GM21515 (cell line): Measurements from ENCODE around the gene GOLGA8H.
"Not testable (repeated sequence)": the region's sequence is repeated elsewhere in the genome, so short reads cannot be mapped to it uniquely, and the experiment has no call there.

Experiments
- ATAC-seq: cut with Tn5 transposase; IDR thresholded peaks from one replicate; pipeline ENCODE4 v1.9.1; 2021; ENCODE audit not compliant: unreplicated experiment

The GOLGA8H gene, protein sequence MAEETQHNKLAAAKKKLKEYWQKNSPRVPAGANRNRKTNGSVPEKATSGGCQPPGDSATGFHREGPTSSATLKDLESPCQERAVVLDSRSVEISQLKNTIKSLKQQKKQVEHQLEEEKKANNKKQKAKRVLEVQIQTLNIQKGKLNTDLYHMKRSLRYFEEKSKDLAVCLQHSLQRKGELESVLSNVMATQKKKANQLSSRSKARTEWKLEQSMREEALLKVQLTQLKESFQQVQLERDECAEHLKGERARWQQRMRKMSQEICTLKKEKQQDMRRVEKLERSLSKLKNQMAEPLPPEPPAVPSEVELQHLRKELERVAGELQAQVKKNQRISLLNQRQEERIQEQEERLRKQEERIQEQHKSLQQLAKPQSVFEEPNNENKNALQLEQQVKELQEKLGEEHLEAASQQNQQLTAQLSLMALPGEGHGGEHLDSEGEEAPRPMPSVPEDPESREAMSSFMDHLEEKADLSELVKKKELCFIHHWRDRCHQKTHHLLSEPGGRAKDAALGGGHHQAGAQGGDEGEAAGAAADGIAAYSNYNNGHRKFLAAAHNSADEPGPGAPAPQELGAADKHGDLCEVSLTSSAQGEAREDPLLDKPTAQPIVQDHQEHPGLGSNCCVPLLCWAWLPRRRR

DNA sequence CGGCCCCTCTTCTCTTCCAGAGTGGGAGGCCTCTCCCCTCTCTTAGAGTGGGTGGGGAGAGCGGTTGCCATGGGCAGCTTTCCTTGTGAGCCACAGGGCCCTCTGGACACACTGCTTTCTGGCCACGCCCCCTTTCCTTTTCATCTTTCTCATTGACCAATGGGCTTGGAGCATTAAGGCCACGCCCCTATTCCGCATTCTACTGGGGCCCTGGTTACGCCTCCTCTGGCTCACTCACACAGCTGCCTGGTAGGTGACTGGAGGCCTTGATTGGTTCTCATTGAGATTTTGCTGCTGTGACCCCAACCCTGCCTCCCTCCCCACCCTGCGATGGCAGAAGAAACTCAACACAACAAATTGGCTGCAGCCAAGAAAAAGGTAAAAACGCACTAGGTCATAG lies at the start of gene GOLGA8H:
GOLGA8H (plus strand) TSS at position 233 of the 400 bp plus-strand sequence; CDS start at position 331, 98 bp downstream.
- not testable (repeated sequence) for ATAC-seq

DNA sequence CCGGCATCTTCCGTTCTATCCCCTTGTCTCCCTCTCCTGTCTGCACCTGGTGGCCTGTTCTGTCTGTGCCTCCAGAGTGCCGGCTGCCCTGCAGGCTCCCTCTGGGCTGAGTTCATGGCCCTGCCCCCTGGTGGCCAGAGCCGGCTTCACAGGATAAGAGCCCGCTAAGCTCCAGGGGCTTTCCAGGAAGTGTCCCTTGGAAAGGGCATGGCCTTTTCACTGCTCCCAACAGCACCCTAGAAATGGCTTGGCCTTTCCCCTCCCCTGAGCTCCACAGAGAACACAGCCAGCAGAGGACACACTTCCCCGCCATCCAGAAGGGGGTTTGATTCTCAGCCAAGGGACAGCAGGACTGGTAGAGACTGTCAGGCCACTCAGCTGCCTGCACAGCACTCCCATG lies 36.9 kb upstream of the GOLGA8H start:
- ATAC-seq, result not testable (repeated sequence)

DNA sequence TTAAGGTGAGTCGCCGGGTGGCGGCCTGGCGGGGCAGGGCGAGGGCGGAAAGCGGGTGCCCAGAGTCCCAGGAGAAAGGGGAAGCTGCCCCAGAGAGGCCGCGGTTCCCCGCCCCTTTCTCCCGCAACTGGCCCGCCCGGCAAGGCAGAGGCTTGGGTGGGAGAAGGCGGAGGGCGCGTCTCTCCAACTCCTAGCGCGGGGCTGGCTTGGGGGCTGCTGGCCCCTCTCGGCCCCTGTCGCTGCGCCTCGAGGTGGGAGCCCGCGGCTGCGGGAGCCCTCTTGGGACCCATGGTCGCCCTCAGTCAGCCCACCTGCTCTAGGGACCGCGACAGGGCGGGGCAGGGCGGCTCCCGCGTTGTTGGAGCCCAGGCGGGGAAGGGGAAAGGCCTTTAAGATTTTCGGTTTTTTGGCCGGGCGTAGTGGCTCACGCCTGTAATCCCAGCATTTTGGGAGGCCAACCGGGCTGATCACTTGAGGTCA lies 30.8 kb upstream of the GOLGA8H start:
- ATAC-seq, result not testable (repeated sequence)

DNA sequence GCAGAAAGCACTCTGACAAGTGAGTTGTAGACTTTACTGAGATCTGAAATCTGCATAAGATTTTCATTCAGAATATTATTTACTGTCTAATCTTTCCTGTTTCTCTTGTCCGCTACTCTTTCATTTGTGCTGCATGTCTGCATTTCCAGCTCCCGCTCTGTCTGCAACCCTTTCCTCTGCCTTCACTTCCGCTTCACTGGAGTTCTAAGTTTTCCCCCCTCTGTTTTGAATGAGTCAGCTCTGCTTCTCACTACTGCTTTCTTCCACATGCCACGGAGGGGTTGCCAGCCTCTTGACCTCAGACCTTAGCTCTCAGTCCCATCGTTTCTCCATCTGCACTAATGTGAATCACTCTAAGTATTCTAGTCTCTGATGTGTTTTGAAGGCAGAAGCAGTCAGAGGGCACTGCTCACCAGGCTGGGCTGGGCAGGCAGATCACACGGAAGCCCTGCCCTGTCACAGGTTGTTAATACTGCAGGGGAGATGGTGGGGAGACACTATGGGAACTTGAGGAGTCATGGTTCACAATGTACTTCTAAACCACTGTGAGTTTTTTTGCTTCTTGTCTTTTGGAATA lies 24.3 kb upstream of the GOLGA8H start:
- not testable (repeated sequence) for ATAC-seq

DNA sequence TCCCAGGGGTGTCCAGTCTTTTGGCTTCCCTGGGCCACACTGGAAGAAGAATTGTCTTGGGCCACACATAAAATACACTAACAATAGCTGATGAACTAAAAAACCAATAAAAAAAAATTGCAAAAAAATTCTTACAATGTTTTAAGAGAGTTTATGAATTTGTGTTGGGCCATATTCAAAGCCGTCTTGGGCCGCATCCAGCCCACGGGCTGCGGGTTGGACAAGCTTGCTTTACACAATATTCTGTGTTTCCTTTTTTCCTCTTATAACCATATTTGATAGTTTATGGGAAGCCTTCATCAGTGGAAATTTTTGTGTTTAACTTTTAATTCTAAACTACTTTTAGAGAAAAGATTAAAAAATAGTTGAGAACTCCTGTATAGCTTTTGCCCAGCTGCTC lies 23.1 kb upstream of the GOLGA8H start:
- ATAC-seq, result not testable (repeated sequence)

DNA sequence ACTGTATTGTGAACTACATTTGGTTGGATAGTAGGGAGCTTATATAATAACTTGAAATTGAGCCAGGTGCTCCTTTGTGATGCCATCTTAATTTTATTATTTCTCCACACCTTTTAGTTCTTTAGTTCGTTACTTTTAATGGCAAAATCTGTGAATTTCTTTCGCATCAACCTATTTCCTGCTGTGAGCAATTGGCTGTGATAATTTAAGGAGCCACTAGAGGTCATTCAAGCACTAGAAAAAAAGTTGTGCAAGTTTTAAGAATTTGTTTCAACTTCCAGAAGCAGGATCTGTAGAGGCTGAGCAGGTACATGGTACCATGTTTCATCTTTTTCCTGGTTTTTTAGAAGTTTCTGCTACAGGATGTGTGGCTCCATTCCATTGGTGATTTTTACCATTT lies 4.9 kb upstream of the GOLGA8H start:
- ATAC-seq, result not testable (repeated sequence)

DNA sequence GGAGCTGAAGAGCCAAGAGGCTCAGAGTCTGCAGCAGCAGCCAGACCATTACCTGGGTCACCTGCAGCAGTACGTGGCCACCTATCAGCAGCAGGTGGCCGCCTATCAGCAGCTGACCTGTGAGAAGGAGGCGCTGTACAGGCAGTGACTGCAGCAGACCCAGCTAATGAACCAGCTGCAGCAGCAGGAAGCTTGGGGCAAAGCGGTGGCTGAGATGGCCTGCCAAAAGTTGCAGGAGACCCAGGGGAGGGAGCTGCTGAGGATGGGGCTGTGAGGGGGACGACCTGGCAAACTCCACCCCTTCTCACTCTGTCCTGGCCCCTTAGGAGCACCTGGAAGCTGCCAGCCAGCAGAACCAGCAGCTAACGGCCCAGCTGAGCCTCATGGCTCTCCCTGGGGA lies 8.4 kb downstream of the GOLGA8H start:
- not testable (repeated sequence) for ATAC-seq

DNA sequence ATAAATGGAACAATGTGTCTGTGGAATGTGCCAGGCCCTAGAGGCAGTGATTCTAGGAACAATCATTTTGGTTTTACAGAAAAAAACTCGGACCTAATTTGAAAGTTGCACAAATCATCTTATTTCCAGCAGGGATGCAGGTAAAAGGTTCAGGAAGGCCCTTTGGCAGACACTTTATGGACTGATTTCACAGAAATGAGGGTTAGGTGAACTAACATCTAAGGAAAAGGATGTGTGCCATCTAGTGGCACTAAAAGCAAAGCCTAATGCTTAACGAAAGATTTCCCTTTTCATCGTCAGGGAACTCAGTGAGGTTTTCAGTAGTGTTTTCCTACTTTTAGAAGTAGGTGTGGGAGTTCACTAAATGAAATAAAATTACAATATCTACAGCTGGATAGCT lies 17.5 kb downstream of the GOLGA8H start:
- ATAC-seq, result not testable (repeated sequence)

DNA sequence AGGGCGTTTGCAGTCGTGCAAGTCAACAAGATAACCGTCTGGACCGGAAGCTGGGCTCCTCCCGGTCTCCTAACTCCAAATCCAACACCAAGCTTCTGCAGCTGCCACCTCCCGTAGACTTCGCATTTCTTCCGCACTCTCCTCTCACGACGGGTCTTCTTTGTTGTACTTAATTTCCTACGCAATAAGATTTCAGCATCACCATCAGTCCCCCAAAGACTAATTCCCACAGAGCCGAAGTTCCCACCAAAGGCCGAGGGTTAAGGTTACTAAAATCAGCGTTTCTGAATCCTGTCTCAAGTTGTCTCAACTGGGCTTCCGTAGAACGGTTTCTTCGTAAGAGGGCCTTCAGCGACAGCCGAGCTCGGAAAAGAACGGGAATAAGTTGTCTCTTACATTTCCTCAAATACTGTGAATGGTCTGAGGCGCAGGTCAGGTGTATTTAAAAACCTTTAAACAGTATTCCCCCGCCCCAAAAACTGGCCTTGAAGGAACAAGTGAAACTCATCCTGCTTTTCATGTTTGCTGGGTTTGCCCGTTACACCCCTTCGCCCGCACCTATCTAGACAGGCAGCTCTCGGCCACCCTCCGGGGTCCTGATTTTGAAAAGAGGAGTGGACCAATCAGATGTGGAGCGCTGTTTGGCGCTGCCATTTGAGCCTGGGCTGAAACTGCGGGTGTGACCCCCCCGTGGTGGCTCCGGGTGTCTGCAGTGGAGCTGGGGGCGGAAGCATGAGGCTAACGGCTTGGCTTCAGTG lies 21.8 kb downstream of the GOLGA8H start, which contains the start of gene ARHGAP11B:
ARHGAP11B (plus strand) TSS at position 693 of the 758 bp plus-strand sequence.
- peak; percentile 92 for ATAC-seq

DNA sequence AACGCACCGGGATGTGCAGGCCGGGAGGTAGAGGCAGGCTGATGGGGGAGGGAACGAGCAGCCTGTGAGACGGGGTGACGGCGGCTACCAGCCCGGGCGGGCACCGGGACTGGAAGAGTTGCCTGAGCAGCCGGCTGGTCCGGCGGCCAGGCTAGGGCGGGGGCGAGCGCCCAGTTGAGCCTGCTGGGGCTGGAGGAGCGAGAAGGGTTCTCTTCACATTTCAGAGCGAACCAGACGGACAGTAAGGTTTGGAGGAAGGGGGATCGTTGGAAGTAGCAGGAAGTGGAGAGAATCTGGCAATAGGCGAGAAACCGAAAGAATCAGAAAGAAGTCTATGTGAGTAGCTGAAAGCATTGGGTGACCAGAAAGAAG lies 22.4 kb downstream of the GOLGA8H start:
- peak; percentile 6 for ATAC-seq

DNA sequence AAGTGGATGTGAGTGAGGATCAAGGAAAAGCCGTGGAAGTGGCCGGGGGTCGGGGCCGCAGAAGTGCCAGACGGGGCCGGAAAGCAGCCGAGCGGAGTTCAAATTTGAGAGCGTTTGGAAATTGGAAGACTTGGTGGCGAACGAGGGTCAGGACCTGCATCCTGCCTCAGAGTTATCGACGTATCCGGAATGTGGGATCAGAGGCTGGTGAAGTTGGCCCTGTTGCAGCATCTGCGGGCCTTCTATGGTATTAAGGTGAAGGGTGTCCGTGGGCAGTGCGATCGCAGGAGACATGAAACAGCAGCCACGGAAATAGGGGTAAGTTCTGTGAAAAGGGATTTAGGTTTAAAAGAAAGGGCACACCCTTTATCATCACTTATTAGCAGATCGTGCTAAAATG lies 22.8 kb downstream of the GOLGA8H start:
- peak; percentile 3 for ATAC-seq

DNA sequence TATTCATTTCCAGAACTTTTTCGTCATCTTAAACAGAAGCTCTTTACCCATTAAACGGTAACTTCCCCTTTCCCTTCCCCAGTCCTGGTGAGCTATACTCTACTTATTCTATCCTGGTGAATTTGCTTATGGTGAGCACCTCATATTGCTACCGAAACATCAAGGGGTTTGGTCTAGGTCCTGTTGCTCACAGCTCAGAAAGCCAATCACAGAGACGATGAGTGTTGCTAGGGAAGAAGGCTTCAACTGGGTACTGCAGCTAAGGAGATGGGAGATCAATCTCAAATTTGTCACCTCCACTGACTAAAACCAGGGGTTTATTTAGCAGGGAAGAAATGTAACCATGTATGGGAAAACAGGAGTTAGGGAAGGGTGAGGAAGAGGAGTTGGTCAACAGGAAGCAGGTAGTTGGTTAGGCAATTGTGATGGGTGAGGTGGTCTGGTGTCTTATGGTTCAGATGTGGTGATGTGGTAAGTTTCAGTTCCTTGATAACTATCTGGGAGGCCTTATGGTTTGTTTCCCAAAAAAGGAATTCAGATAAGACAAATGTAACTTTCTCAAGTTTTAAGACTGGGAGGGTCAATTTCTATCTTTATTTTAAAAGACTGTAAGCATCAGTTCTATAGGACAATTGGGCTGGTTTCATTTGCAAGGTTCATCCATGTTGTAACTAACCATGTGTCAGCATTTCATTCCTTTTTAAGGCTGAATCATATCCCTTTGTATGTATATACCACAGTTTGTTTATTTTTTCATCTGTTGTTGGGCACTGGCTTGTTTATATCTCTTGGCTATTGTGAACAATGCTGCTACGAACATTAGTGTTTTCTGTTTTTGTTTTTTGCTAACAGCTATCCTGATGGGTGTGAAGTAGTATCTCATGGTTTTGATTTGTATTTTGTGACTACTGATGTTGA lies 46.4 kb downstream of the GOLGA8H start:
- peak; percentile 91 for ATAC-seq

DNA sequence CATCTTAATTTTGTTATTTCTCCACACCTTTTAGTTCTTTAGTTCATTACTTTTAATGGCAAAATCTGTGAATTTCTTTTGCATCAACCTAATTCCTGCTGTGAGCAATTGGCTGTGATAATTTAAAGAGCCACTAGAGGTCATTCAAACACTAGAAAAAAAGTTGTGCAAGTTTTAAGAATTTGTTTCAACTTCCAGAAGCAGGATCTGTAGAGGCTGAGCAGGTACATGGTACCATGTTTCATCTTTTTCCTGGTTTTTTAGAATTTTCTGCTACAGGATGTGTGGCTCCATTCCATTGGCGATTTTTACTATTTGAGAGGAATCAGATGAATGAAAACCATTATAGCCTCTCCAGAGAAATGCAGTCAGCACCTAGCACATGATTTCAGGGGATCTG lies 57.3 kb downstream of the GOLGA8H start:
- ATAC-seq, result not testable (repeated sequence)
